GM19240 (cell line): ENCODE measurements around the gene IHH.

Source experiments
- DNase-seq: peaks from one replicate; pipeline ENCODE4 v3.0.0; 2011; ENCODE audit warnings: low spot score; ENCODE audit not compliant: insufficient read length

Gene IHH

GRCh38 chr2:219020604-219021365 is 39.9 kb downstream of the IHH start:
- no peak for DNase-seq

GRCh38 chr2:219019436-219019835 is 41.3 kb downstream of the IHH start:
- DNase-seq: no peak

GRCh38 chr2:219018726-219019125 is 42.0 kb downstream of the IHH start:
- no peak for DNase-seq

GRCh38 chr2:219018286-219018685 is 42.4 kb downstream of the IHH start:
- no peak for DNase-seq

GRCh38 chr2:219017201-219017931 is 43.4 kb downstream of the IHH start:
- DNase-seq: no peak

- DNase-seq: no peak
These were observed 44.0 kb downstream of the IHH start for GRCh38 chr2:219016721-219017120.

- DNase-seq: no peak
These were observed 49.8 kb downstream of the IHH start for GRCh38 chr2:219010873-219011272.

- no peak for DNase-seq
These were observed 50.5 kb downstream of the IHH start for GRCh38 chr2:219010162-219010756.

GRCh38 chr2:219009294-219009693 is 51.4 kb downstream of the IHH start:
- no peak for DNase-seq
